ENCODE results near the gene FHIT. TPM values are rescaled to one million over a fixed set of nuclear protein-coding genes. Genes with fewer than 3 reads are reported as not detected.

The FHIT gene
- polyA plus RNA-seq, 1 of the 3 experiments (the other 2 are of a cell fraction) = 0.41 TPM

GRCh38 chr3:59850417-59850816 lies 1400.8 kb downstream of the FHIT start:
- no peak overlapping the region for H3K27ac ChIP-seq (ENCODE audit: low read depth in 2 of 2, low read length in 1 of 2)
- H2AFZ ChIP-seq (ENCODE audit: low read depth) = no peak overlapping the region
- no peak overlapping the region for H3K9ac ChIP-seq
- H3K4me2 ChIP-seq = no peak overlapping the region
- no peak overlapping the region for H3K4me3 ChIP-seq (ENCODE audit: low read depth in 2 of 2, low read length in 1 of 2)
- no peak for DNase-seq
- H3K27me3 ChIP-seq (ENCODE audit: insufficient read depth) = no peaks in the 10 kb centered on the region
- H4K20me1 ChIP-seq (ENCODE audit: insufficient read depth) = no peaks in the 10 kb centered on the region
- H3K4me1 ChIP-seq (ENCODE audit: control insufficient read depth in 1 of 2, insufficient read depth in 2 of 2, low read depth in 1 of 2, low read length in 1 of 2) = no peaks in the 10 kb centered on the region
- H3K9me3 ChIP-seq = no peaks in the 10 kb centered on the region
- 40% methylated on average over 2 of the region's 2 CpGs for WGBS (ENCODE audit: low lambda C conversion rate)
- no peaks in the 10 kb centered on the region for H3K36me3 ChIP-seq (replicated peaks in 1 of 2; ENCODE audit: control insufficient read depth in 1 of 2, insufficient read depth in 2 of 2, low read length in 1 of 2)
- TF ChIP-seq CHD2 (IDR thresholded peaks at IDR 0.05; ENCODE audit: low read length, partially characterized antibody) = no peak
- TF ChIP-seq RXRA (IDR thresholded peaks at IDR 0.05; ENCODE audit: borderline replicate concordance, low read depth) = no peak
- TF ChIP-seq FOXM1 (IDR thresholded peaks at IDR 0.05; ENCODE audit: low read depth) = no peak
- no peak for TF ChIP-seq NRF1 (IDR thresholded peaks at IDR 0.05; ENCODE audit: low read depth, low read length)
- no peak for TF ChIP-seq USF1 (IDR thresholded peaks at IDR 0.05; ENCODE audit: borderline replicate concordance, low read depth)
- TF ChIP-seq RAD21 (IDR thresholded peaks at IDR 0.05; ENCODE audit: low read length) = no peak
- no peak for TF ChIP-seq TAF1 (IDR thresholded peaks at IDR 0.05; ENCODE audit: borderline replicate concordance, low read depth, low read length)
- TF ChIP-seq POLR2AphosphoS5 (IDR thresholded peaks at IDR 0.05; ENCODE audit: low read depth, low read length) = no peak
- no peak for TF ChIP-seq EP300 (IDR thresholded peaks at IDR 0.05; ENCODE audit: borderline replicate concordance in 1 of 2, low read depth in 1 of 2, low read length in 1 of 2)
- TF ChIP-seq ZBTB33 (IDR thresholded peaks at IDR 0.05; ENCODE audit: borderline replicate concordance, low read depth) = no peak
- TF ChIP-seq GATA2 (CRISPR knock-in tag; IDR thresholded peaks at IDR 0.05) = no peak
- no peak for TF ChIP-seq GABPA (IDR thresholded peaks at IDR 0.05; ENCODE audit: low read depth)
- no peak for TF ChIP-seq IRF3 (IDR thresholded peaks at IDR 0.05; ENCODE audit: low read depth, low read length)
- no peak for TF ChIP-seq RCOR1 (IDR thresholded peaks at IDR 0.05; ENCODE audit: low read length)
- TF ChIP-seq USF2 (IDR thresholded peaks at IDR 0.05; ENCODE audit: borderline replicate concordance, low read depth, low read length) = no peak
- TF ChIP-seq MEF2A (IDR thresholded peaks at IDR 0.05; ENCODE audit: borderline replicate concordance, low read depth) = no peak
- ChIA-PET CTCF (interaction anchor here (1.1 to 3.5 kb wide), 4 partner anchors 10 to 274 kb away, joined by 3 to 19 read pairs (median 5); no protein-coding TSS in a partner anchor), POLR2A (no interaction called here)
- no peaks in the 10 kb centered on the region for H3F3A ChIP-seq (replicated peaks; ENCODE audit: insufficient read depth)
- H3K79me2 ChIP-seq (ENCODE audit: insufficient read depth) = no peaks in the 10 kb centered on the region
- H3K9me2 ChIP-seq = no peaks in the 10 kb centered on the region
